Muscle of arm (tissue), 12 donors: ENCODE measurements around the gene SGK1. TPM values are rescaled to one million over a fixed set of nuclear protein-coding genes. Genes with fewer than 3 reads are reported as not detected.
"Not testable (repeated sequence)": the region's sequence is repeated elsewhere in the genome, so short reads cannot be mapped to it uniquely, and the experiment has no call there.

ENCODE experiments used
- DNase-seq: peaks from one replicate; pipeline ENCODE4 v3.0.0-alpha.2; 2013
- polyA plus RNA-seq, 12 donors: library from polyadenylated mRNA; unstranded; fragments of 120-200 nt; gene quantifications; one replicate each; pipeline ENCODE4 v1.2.1, GENCODE V29; 2013; ENCODE audit not compliant: insufficient read length in 12 of 12

SGK1 gene
- polyA plus RNA-seq, 12 donors: 24.0 to 58.8 (median 32.6) TPM; not detected in 1

GRCh38 chr6:134193536-134194498 is 124.1 kb downstream of the SGK1 start:
- DNase-seq: no peak

GRCh38 chr6:134192609-134193008 is 125.3 kb downstream of the SGK1 start:
- DNase-seq: not testable (repeated sequence)

- no peak for DNase-seq
Measured at GRCh38 chr6:134190883-134191282, 127.0 kb downstream of the SGK1 start.

GRCh38 chr6:134187751-134188150 is 130.2 kb downstream of the SGK1 start:
- no peak for DNase-seq

- DNase-seq: no peak
Measured at GRCh38 chr6:134187154-134187553, 130.8 kb downstream of the SGK1 start.

- no peak for DNase-seq
Measured at GRCh38 chr6:134186355-134186754, 131.6 kb downstream of the SGK1 start.

GRCh38 chr6:134185277-134185676 is 132.6 kb downstream of the SGK1 start:
- no peak for DNase-seq

GRCh38 chr6:134183844-134184243 is 134.1 kb downstream of the SGK1 start:
- DNase-seq: no peak

GRCh38 chr6:134182528-134182927 is 135.4 kb downstream of the SGK1 start:
- DNase-seq: no peak

GRCh38 chr6:134181726-134182125 is 136.2 kb downstream of the SGK1 start:
- DNase-seq: not testable (repeated sequence)

- DNase-seq: not testable (repeated sequence)
Measured at GRCh38 chr6:134181251-134181650, 136.7 kb downstream of the SGK1 start.

- DNase-seq: not testable (repeated sequence)
Measured at GRCh38 chr6:134180540-134180939, 137.4 kb downstream of the SGK1 start.

GRCh38 chr6:134178161-134179044 is 139.5 kb downstream of the SGK1 start:
- DNase-seq: peak; percentile 83

- no peak for DNase-seq
Measured at GRCh38 chr6:134177753-134178160, 140.2 kb downstream of the SGK1 start.

GRCh38 chr6:134177236-134177635 is 140.7 kb downstream of the SGK1 start:
- no peak for DNase-seq

GRCh38 chr6:134176264-134176975 is 141.5 kb downstream of the SGK1 start:
- peak; percentile 31 for DNase-seq

- DNase-seq: peak; percentile 57
Measured at GRCh38 chr6:134175532-134176263, 142.2 kb downstream of the SGK1 start.

- DNase-seq: peak; percentile 91
Measured at GRCh38 chr6:134174672-134175531, 143.0 kb downstream of the SGK1 start.

- peak; percentile 92 for DNase-seq
Measured at GRCh38 chr6:134173936-134174671, 143.8 kb downstream of the SGK1 start.
